ENCODE results near the gene RBP5. TPM values are rescaled to one million over a fixed set of nuclear protein-coding genes. Genes with fewer than 3 reads are reported as not detected.

Gene RBP5
- total and polyA plus RNA-seq, 2 donors (not counting 1 experiment from before 2014, with no cell fraction given): 1.1 TPM; not detected in 1

DNA sequence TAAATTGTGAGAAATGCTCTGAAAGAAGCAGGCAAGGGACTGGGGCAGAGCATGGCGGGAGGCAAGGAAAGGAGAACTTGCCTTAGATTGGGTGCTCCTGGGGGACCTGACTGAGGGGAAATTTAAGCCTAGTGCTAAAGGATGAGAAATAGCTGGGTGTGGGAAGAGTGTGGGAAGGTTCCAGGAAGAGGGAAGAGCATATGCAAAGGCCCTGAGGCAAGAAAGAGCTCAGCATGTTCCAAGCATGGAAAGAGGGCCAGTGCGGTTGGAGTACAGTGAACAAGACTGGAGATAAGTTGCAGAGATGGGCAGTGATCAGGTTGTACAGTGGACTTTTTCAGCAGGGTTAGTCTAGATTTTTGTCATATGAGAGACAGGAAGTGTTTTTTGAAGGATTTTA lies 10.5 kb upstream of the RBP5 start:
- Histone ChIP-seq H3K4me3 (ENCODE audit: control extremely low read depth in 1 of 5, extremely low read depth in 1 of 5, insufficient read depth in 1 of 5, low read depth in 2 of 5, low read length in 4 of 5) (no peak overlapping the region), H3K27ac (ENCODE audit: low read length in 2 of 2) (no peak overlapping the region), H3K4me1 (ENCODE audit: control insufficient read depth in 2 of 2, insufficient read depth in 2 of 2, low read length in 2 of 2) (no peaks in the 10 kb centered on the region), H3K27me3 (replicated peaks in 1 of 4; ENCODE audit: control extremely low read depth in 1 of 4, control insufficient read depth in 3 of 4, insufficient read depth in 4 of 4, low read length in 3 of 4) (no peaks in the 10 kb centered on the region), H3K9ac (ENCODE audit: low read length) (no peak overlapping the region), H3K4me2 (replicated peaks; ENCODE audit: low read depth, low read length, poor library complexity, severe bottlenecking) (no peak overlapping the region), H3K36me3 (replicated peaks in 1 of 2; ENCODE audit: control extremely low read depth in 1 of 2, control insufficient read depth in 1 of 2, extremely low read depth in 1 of 2, insufficient read depth in 2 of 2, low read length in 1 of 2) (peaks cover 0 to 30% of the 10 kb centered on the region in 2 experiments), H2AFZ (ENCODE audit: insufficient read depth, low read depth, low read length, poor library complexity, severe bottlenecking) (no peak overlapping the region), H3K79me2 (ENCODE audit: control insufficient read depth, insufficient read depth, low read length) (no peaks in the 10 kb centered on the region), H4K20me1 (ENCODE audit: control insufficient read depth, insufficient read depth, low read length, poor library complexity, severe bottlenecking) (no peaks in the 10 kb centered on the region), H3K9me3 (ENCODE audit: control extremely low read depth in 1 of 3, control insufficient read depth in 2 of 3, insufficient read depth in 1 of 3, low read length in 2 of 3) (no peaks in the 10 kb centered on the region)
- WGBS (ENCODE audit: insufficient coverage): 96% methylated on average over 2 of the region's 2 CpGs
- ChIA-PET POLR2A (no interaction called here), CTCF (interaction anchor here (0.7 kb wide), 1 partner anchor 27 kb away, joined by 3 read pairs; no protein-coding TSS in a partner anchor)
- DNase-seq (no peak), ATAC-seq (ENCODE audit: low read depth) (no peak)
- Mint-ChIP-seq H3K27me3 (no peaks in the 10 kb centered on the region), H3K4me1 (peaks cover 2% of the 10 kb centered on the region), H3K9me3 (ENCODE audit: insufficient read depth) (no peaks in the 10 kb centered on the region), H3K27ac (no peak overlapping the region), H3K4me3 (no peak overlapping the region)
- intact Hi-C loops (cut with micrococcal nuclease): no loop called here
- TF ChIP-seq EZH2 (IDR thresholded peaks at IDR 0.05; ENCODE audit: borderline replicate concordance, insufficient read depth, low read depth, low read length, poor library complexity, severe bottlenecking): no peak
- TF ChIP-seq, protein P1, sequence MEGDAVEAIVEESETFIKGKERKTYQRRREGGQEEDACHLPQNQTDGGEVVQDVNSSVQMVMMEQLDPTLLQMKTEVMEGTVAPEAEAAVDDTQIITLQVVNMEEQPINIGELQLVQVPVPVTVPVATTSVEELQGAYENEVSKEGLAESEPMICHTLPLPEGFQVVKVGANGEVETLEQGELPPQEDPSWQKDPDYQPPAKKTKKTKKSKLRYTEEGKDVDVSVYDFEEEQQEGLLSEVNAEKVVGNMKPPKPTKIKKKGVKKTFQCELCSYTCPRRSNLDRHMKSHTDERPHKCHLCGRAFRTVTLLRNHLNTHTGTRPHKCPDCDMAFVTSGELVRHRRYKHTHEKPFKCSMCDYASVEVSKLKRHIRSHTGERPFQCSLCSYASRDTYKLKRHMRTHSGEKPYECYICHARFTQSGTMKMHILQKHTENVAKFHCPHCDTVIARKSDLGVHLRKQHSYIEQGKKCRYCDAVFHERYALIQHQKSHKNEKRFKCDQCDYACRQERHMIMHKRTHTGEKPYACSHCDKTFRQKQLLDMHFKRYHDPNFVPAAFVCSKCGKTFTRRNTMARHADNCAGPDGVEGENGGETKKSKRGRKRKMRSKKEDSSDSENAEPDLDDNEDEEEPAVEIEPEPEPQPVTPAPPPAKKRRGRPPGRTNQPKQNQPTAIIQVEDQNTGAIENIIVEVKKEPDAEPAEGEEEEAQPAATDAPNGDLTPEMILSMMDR (IDR thresholded peaks at IDR 0.05): no peak

DNA sequence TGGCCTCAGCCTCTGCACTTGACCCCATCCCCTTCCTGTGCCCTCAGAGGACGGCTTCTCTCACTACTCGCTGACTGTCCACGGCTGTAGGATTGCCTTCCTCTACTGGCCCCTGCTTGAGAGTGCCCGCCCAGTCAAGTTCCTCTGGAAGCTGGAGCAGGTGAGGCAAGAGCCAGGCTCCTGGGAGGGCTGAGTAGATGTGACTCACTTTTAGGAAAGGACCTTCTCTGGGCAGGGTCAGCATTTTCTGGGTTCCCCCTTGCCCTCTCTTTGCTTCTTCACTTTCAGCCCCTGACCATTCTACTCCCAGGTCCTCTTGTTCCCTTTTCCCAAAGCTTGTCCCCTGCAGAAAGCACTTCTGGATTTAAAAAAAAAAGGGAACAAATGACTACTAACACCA lies 9.2 kb upstream of the RBP5 start:
- Histone ChIP-seq H3K36me3 (replicated peaks in 1 of 2; ENCODE audit: control extremely low read depth in 1 of 2, control insufficient read depth in 1 of 2, extremely low read depth in 1 of 2, insufficient read depth in 2 of 2, low read length in 1 of 2) (peaks cover 0 to 30% of the 10 kb centered on the region in 2 experiments), H3K4me3 (ENCODE audit: control extremely low read depth in 1 of 5, extremely low read depth in 1 of 5, insufficient read depth in 1 of 5, low read depth in 2 of 5, low read length in 4 of 5) (no peak overlapping the region), H3K4me1 (ENCODE audit: control insufficient read depth in 2 of 2, insufficient read depth in 2 of 2, low read length in 2 of 2) (no peaks in the 10 kb centered on the region), H2AFZ (ENCODE audit: insufficient read depth, low read depth, low read length, poor library complexity, severe bottlenecking) (no peak overlapping the region), H3K9me3 (ENCODE audit: control extremely low read depth in 1 of 3, control insufficient read depth in 2 of 3, insufficient read depth in 1 of 3, low read length in 2 of 3) (no peaks in the 10 kb centered on the region), H3K27me3 (replicated peaks in 1 of 4; ENCODE audit: control extremely low read depth in 1 of 4, control insufficient read depth in 3 of 4, insufficient read depth in 4 of 4, low read length in 3 of 4) (no peaks in the 10 kb centered on the region), H3K4me2 (replicated peaks; ENCODE audit: low read depth, low read length, poor library complexity, severe bottlenecking) (no peak overlapping the region), H3K79me2 (ENCODE audit: control insufficient read depth, insufficient read depth, low read length) (no peaks in the 10 kb centered on the region), H3K9ac (ENCODE audit: low read length) (no peak overlapping the region), H4K20me1 (ENCODE audit: control insufficient read depth, insufficient read depth, low read length, poor library complexity, severe bottlenecking) (no peaks in the 10 kb centered on the region), H3K27ac (ENCODE audit: low read length in 2 of 2) (no peak overlapping the region)
- no peak for ATAC-seq (ENCODE audit: low read depth)
- ChIA-PET POLR2A (no interaction called here), CTCF (no interaction called here)
- H3K4me3 Mint-ChIP-seq: no peak overlapping the region
- H3K9me3 Mint-ChIP-seq (ENCODE audit: insufficient read depth): no peaks in the 10 kb centered on the region
- 100% methylated on average over 3 of the region's 4 CpGs for WGBS (ENCODE audit: insufficient coverage)
- peaks cover 2% of the 10 kb centered on the region for H3K4me1 Mint-ChIP-seq
- DNase-seq: no peak
- no peaks in the 10 kb centered on the region for H3K27me3 Mint-ChIP-seq
- TF ChIP-seq EZH2 (IDR thresholded peaks at IDR 0.05; ENCODE audit: borderline replicate concordance, insufficient read depth, low read depth, low read length, poor library complexity, severe bottlenecking): no peak
- TF ChIP-seq, protein P1 (IDR thresholded peaks at IDR 0.05): no peak
- no peak overlapping the region for H3K27ac Mint-ChIP-seq
- intact Hi-C loops (cut with micrococcal nuclease): no loop called here
